Measurements from ENCODE around the gene ZNRF1.
"Not testable (repeated sequence)": the region's sequence is repeated elsewhere in the genome, so short reads cannot be mapped to it uniquely, and the experiment has no call there.

ZNRF1 gene

DNA sequence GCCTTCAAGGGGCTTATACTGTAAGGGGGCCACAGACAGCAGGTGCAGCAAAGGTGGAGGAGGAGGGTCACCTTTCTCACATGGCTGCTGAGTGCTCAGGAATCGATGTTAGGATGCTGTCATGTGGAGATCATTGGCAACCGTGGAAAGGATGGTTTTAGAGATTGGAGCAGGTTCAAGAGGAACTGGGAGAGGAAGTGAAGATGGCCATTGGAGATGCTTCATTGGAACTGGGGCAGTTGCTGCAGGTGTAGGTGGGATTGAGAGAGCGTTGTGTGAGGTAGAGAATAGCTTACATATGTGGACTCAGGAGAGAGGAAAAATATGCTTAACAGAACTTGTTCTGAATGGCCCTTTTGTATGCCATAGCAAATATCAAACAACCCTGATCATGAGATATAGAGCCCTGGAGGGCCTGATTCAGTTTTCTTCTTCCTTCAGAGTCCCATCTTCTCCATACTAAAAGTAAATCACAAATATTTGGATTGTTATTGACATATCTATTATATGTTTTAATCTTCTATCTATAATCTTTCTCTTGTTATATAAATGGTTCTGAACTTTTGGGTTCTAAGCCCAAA is 77.0 kb downstream of the ZNRF1 start:
- no peak for DNase-seq (ENCODE audit: low read depth in 2 of 2)

GRCh38 chr16:75078886-75079285 is 80.1 kb downstream of the ZNRF1 start:
- no peak for DNase-seq (ENCODE audit: low read depth in 2 of 2)

- no peak for DNase-seq (ENCODE audit: low read depth in 2 of 2)
Observed at GRCh38 chr16:75079346-75079926, 80.6 kb downstream of the ZNRF1 start.

- no peak for DNase-seq (ENCODE audit: low read depth in 2 of 2)
Observed at GRCh38 chr16:75080205-75081029, 81.6 kb downstream of the ZNRF1 start.

DNA sequence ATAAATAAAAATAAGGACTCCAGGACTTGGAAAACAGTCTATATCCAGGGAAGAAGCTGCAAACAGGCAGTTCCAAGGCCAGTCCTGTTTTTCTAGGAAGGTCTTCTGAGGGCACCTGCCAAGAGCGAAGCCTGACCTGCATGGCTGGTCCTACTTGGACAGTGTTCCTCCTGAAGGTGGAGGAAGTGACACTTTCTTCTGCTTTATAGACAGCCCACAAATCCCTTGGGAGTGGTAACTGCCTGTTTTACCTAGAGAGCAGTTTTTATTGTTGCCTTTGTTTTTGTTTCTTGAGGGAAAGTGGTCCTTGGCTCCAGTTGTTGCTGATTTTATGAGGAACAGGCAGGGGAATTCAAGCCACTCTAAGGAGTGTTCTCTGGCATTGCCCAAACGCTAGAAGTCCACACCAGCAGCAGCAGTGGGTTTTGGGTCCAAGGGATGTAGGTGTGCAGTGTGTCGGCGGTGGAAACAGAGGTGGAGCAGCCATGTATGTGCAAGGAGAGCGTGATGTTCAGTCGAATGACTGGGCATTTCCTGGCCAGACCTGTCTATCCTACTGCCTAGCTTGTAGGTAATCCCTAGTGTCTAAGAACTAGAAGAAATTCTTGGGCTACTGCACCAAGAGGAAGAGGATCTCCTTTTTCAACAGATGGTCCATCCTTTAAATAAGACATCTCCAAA is 82.5 kb downstream of the ZNRF1 start:
- DNase-seq (ENCODE audit: low read depth in 2 of 2): no peak

- no peak for DNase-seq (ENCODE audit: low read depth in 2 of 2)
Observed at GRCh38 chr16:75083813-75084212, 85.0 kb downstream of the ZNRF1 start.

- DNase-seq (ENCODE audit: low read depth in 2 of 2): no peak
Observed at GRCh38 chr16:75085556-75085955, 86.7 kb downstream of the ZNRF1 start.

GRCh38 chr16:75086281-75086680 is 87.5 kb downstream of the ZNRF1 start:
- no peak for DNase-seq (ENCODE audit: low read depth in 2 of 2)

- no peak for DNase-seq (ENCODE audit: low read depth in 2 of 2)
Observed at GRCh38 chr16:75086688-75087374, 88.0 kb downstream of the ZNRF1 start.

- no peak for DNase-seq (ENCODE audit: low read depth in 2 of 2)
Observed at GRCh38 chr16:75087375-75087979, 88.7 kb downstream of the ZNRF1 start.

GRCh38 chr16:75088216-75088615 is 89.4 kb downstream of the ZNRF1 start:
- DNase-seq (ENCODE audit: low read depth in 2 of 2): no peak

GRCh38 chr16:75088934-75089333 is 90.1 kb downstream of the ZNRF1 start:
- DNase-seq (ENCODE audit: low read depth in 2 of 2): no peak

DNA sequence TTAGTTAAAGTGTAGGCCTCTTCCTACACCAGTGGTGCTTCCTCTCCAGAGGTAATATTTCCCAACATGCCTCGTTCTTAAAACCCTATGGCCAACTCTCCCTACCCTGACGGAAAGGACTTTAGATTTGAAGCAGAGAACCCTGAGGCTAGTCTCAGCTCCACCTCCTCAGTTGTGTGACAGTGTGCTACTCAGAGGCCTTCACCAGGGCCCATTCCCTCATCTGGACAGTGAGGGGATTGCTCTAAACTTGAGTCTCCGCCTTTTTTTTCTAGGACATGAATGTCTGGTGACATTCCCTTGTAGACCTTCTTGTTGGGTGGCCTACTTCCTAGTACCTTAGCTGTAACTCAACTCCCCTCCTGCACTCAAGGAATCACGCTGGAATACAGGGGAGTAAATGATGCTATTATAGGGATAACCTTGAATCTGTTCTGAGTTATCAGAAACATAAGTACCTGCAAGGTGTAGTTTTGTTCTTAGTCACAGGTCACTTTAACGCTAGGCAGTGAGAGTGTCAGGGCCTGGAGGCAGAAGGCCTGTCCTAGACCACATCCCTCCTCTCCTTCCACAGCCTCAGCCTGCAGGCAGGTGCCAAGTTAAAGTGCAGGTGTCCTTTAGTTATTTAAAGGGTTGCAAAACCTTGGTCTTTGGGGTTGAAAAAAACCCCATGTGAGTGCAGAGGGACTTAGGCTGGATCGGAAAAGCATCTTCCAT is 90.8 kb downstream of the ZNRF1 start:
- DNase-seq (ENCODE audit: low read depth in 2 of 2): no peak

DNA sequence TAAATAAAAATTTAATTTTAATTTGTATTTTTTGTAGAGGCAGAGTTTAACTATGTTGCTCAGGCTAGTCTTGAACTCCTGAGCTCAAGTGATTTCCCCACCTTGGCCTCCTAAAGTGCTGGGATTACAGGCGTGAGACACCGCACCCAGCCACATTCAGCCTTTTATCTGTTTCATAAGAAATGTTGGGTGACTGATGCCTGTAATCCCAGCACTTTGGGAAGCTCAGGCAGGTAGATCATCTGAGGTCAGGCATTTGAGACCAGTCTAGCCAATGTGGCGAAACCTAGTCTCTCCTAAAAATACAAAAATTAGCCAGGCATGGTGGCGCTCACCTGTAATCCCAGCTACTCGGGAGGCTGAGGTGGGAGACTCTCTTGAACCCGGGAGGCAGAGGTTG is 92.1 kb downstream of the ZNRF1 start:
- not testable (repeated sequence) for DNase-seq (ENCODE audit: low read depth in 2 of 2)

- DNase-seq (ENCODE audit: low read depth in 2 of 2): not testable (repeated sequence)
Observed at GRCh38 chr16:75091619-75092018, 92.8 kb downstream of the ZNRF1 start.

DNA sequence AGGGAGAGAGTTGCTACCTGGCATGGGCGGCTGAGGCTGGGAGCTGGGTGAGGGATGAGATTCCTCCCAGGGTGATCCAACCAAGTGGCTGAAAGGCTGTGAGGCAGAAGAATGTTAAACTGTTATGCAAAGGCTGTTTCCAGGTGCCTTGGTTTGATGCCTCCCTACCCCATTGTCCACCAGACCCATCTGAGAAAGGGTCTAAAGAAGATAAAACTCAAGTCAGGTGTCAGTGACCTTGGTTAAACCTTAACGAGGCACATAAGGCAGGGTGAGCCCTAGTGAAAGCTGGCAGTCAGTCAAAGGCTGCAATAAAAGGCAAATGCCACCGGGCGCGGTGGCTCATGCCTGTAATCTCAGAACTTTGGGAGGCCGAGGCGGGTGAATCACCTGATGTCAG is 94.0 kb downstream of the ZNRF1 start:
- no peak for DNase-seq (ENCODE audit: low read depth in 2 of 2)

DNA sequence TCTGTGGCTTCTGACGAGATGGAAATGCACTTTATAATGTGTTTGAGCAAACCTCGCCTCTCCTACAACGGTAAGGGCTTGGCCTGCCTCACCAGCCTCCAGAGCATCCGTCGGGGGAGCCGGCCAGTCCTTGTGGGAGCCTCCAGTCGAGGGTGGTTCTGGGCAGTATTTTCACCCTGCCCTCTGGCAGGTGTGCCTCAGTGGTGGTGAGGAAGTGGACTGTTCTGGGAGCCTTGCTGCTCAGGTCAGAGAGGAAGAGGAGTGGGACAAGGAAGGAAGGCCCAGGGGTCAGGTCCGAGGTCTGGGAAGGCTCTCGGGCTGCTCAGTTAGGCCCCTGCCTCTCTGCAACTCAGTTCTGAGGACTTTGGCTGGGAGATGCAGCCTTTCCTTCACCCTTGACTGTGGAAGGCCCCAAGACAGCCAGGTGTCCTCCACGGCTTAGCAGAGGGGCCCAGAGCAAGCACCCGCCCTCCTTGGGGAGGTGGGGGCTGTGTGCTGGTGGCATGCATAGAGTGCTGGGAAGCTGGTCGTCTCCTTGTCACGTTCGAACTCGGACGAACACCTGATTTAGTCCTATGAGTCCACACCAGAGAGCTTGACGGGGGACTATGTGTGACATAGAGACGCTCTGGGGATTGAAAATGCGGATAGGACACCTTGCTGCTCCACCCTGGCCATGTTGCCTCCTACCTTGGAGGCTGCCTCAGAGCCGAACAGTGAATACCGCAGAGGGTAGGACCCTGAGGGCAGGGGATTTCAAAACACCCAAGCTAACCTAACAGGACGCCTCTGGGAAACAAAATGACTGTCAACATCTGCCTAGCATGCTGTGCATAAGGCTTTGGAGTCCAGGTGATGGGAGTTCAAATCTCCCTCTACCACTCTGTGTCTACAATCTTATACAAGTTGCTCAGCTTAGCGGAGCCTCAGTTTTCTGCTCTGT is 95.0 kb downstream of the ZNRF1 start:
- DNase-seq (ENCODE audit: low read depth in 2 of 2): no peak

DNA sequence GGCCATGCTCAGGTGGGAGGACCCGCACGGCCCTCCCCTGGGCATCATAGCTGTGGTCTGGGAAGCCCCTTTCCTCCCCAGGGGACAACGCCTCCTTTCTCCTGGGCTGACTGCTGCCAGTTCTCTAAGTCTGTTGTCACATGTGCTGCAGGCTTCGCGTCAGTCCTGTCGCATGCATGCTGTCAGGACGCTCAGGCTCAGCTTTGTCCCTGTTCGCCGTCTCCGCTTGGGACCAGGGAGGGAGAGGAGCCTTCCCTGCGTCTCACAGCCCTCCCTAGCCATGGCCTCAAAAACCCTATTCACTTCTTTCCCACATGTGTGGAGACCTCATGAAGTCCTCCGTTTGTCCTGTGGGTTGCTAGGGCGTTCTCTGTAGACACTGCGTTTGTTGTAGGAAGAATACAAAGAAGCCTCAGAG is 96.4 kb downstream of the ZNRF1 start:
- DNase-seq (ENCODE audit: low read depth in 2 of 2): no peak

DNA sequence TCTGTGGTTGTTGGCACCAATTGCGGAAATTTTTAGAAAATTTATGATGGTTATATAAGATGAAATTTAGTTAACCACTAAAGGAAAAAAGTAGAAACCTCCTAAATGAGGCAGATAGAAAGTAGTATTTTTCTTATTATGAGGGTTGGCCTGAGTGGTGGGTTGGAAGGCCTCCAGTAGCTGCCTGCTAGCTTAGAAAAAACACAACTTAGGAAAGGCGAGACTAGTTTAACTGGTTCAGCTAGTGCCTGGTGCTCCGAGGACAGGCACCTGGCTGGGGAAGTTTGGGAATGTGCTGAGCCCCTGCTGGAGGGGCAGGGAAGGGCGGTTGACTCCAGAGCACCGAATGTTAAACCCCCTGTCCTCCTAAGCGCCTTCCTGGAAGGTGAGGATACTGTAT is 97.8 kb downstream of the ZNRF1 start:
- DNase-seq (ENCODE audit: low read depth in 2 of 2): no peak

Data from stimulated activated CD8-positive, alpha-beta memory T cell treated with anti-CD3 and anti-CD28 coated beads, Interleukin-2, amount 100 ng/mL, for 1 hour (primary cell).